ENCODE measurements around the gene MELTF. TPM values are rescaled to one million over a fixed set of nuclear protein-coding genes. Genes with fewer than 3 reads are reported as not detected.

The MELTF gene
- total and polyA plus RNA-seq, 8 donors, result 4.0 to 8.4 (median 5.6) TPM

DNA sequence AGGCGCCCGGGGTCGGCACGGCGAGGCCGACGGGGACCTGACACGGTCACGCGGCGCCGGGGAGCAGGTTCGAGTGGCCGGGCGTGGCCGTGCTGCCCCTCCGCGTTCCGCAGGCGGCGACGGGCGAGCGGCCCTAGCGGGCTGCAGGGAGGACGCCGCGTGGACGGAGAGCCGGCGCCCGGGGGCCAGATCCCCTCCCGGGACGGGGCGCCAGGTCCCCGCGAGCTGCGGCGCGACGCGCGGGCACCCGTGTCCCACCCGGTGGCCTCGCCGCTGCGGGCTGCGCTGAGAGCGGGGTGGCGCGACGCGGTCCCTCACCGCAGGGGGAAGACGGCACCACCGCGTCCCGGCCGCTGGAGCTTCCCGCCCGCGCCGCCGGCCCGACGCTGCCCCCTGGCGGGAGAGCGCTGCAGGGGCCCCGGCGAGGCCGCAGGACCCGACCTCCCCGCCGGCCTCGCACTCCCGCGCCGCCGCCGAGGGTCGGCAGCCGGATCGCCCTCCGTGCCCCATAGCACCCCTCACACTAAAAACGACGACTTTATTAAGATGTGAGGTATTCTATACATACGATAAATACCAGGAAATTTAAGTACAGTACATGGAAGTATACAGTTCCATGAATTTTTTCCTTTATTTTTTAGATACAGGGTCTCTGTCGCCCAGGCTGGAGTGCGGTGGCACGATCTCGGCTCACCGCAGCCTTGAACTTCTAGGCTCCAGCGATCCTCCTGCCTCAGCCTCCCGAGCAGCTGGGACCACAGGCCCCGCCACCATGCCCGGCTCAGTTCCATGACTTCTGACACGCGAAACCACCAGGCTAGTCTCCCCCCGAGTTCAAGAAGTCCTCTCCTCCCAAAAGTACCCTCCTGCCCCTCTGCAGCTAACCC, 59.7 kb downstream of the MELTF start:
- Histone ChIP-seq H3K9me3 (no peaks in the 10 kb centered on the region), H3K36me3 (no peaks in the 10 kb centered on the region), H3K4me1 (peaks cover 7 to 20% of the 10 kb centered on the region in 2 donors), H3K27ac (peak overlapping the region; percentile 82 to 86), H3K27me3 (no peaks in the 10 kb centered on the region), H3K4me3 (peak overlapping the region; percentile 88 to 90)
- intact Hi-C loops (cut with DNase I), result loop anchor here in 1 of 2 donors (5.0 kb wide), 1 partner anchor 133 kb away; no protein-coding TSS in a partner anchor
- TF ChIP-seq, protein P1, sequence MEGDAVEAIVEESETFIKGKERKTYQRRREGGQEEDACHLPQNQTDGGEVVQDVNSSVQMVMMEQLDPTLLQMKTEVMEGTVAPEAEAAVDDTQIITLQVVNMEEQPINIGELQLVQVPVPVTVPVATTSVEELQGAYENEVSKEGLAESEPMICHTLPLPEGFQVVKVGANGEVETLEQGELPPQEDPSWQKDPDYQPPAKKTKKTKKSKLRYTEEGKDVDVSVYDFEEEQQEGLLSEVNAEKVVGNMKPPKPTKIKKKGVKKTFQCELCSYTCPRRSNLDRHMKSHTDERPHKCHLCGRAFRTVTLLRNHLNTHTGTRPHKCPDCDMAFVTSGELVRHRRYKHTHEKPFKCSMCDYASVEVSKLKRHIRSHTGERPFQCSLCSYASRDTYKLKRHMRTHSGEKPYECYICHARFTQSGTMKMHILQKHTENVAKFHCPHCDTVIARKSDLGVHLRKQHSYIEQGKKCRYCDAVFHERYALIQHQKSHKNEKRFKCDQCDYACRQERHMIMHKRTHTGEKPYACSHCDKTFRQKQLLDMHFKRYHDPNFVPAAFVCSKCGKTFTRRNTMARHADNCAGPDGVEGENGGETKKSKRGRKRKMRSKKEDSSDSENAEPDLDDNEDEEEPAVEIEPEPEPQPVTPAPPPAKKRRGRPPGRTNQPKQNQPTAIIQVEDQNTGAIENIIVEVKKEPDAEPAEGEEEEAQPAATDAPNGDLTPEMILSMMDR (IDR thresholded peaks at IDR 0.05), result peak; percentile 81 to 91
- DNase-seq (peak; percentile 59 to 96 (median 62)), ATAC-seq (peak; percentile 93)

DNA sequence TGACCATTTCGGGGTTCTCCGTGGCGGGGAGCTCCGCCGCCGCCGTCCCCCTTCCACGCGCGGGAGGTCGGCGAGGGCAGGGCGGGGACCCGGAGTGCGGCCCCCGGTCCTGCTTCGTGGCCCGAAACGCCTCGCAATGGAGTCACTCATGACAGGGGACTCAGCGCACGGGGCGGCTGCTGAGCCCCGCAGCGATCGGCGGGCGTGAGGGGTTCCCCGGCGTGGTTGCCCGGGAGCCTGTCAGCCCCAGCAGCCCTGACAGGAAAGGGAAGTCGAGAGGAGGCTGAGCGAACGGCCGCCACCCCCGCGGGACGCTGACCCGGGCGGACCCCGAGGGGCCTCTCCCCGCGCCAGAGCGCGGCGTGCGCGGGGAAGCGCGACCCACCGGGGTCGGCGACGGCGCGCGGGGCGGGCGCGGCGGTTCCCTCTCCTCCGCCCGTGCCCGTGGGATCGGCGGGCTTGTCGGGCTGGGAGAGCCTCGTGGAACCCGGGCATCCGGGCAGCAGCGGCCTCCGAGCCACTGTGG, 60.4 kb downstream of the MELTF start:
- ATAC-seq, result peak; percentile 26
- Histone ChIP-seq H3K4me3 (peak overlapping the region; percentile 88 to 90), H3K36me3 (no peaks in the 10 kb centered on the region), H3K9me3 (no peaks in the 10 kb centered on the region), H3K4me1 (peaks cover 7 to 20% of the 10 kb centered on the region in 2 donors), H3K27ac (peak overlapping the region; percentile 82 to 86), H3K27me3 (no peaks in the 10 kb centered on the region)
- intact Hi-C loops (cut with DNase I), result loop anchor here in 1 of 2 donors (5.0 kb wide), 1 partner anchor 132 kb away; no protein-coding TSS in a partner anchor
- TF ChIP-seq, protein P1 (IDR thresholded peaks at IDR 0.05), result no peak
- DNase-seq, result peak in 3 of 4 donors; percentile 25 to 92 (median 49)

DNA sequence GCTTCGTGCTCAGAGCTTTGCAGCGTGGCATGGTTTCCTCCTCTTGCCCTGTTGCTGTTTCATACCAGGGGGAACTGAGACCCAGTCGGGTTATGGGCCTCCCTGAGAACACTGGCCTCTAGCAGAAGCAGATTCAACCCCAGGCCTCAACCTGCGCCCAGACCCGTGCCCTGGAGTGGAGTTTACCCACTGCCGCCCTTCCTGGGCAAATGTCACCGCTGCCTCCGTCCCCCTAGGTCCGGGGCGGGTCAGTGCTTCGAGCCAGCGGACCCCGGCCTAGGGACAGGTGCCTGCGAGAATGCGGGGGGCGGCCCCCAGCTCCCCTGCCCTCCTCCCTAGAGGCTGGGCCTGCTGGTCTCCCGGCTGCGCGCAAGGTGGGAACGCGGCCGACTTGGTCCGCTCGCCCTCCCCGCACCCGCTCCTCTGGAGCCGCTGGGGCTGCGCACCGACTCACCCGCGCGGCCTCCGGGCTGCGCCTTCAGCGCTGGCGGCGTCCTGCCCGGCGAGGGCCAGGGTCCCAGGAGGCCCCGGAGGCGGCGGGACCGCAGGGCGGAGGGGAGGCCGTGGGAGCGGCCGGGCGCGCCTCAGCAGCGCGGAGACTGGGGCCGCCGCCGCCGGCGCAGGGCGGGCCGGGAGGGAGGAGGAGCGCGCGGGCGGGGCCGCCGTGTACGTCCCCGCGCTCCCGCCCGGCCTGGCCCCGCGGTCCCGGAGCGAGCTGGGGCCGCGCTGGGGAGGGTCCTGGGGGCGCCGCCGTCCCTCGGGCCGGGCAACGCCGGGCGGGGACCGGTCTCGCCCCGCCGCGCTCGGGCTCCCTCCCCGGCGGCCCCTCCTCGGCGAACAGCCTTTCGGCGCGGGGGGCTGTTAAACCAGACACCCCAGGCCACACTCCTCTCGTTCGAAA, 61.1 kb downstream of the MELTF start, which contains the start of gene PIGZ:
TSS of gene PIGZ (minus strand) at position 601 of the 901 bp plus-strand sequence. CDS start 16,802 bp downstream, outside the sequence.
- Histone ChIP-seq H3K27ac (peak within 1 kb of the TSS; percentile 82 to 86), H3K4me1 (peaks cover 7 to 20% of the 10 kb centered on the region in 2 donors), H3K27me3 (no peaks in the 10 kb centered on the region), H3K4me3 (peak within 1 kb of the TSS; percentile 88 to 90), H3K36me3 (no peaks in the 10 kb centered on the region), H3K9me3 (no peaks in the 10 kb centered on the region)
- intact Hi-C loops (cut with DNase I), result loop anchor here in 1 of 2 donors (5.0 kb wide), 1 partner anchor 131 kb away; no protein-coding TSS in a partner anchor
- DNase-seq, result peak in 1 of 4 donors; percentile 90
- ATAC-seq, result peak; percentile 84
- TF ChIP-seq, protein P1 (IDR thresholded peaks at IDR 0.05), result no peak

DNA sequence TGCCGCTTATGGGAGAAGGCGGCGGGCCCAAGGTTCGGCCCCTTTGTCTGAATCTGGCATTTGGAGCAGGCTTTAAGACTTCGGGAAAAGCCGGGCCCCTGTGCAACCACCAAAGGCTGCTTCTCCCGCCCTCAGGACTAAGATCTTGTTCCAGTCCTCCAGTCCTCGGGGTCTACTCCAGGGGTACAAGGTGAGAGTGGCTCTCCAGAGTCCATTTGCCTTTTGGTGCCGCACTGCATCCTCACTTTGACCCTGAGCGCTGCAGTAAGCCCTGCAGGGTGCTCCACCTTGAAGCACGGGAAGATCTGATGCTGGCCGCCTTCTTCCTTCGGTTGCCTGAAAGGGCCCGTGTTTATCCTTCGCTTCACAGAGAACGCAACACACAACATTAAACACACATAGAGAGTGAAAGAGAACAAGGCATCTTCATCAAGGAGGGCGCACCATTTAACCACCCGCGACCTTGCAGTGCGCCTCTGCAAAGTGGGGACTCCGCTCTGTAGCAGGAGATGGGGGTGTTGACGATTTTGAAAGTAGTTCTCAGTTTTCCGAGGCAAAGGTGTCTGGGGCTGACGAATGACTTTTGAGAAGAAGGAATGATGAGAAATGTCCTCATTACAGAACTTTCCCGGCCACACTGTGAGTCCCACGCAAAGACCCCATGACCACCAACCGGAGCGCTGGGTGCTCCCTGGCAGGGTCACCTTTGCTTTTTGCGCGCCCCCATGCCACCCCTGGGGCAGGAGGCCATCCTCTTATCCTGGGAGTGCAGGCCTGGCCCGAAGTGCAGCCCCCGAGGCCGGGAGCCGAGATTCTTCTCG, 62.0 kb downstream of the MELTF start:
- TF ChIP-seq, protein P1 (IDR thresholded peaks at IDR 0.05), result no peak
- H3K27me3 ChIP-seq, result no peaks in the 10 kb centered on the region
- intact Hi-C loops (cut with DNase I), result loop anchor here in 1 of 2 donors (5.0 kb wide), 1 partner anchor 130 kb away; no protein-coding TSS in a partner anchor
- H3K4me1 ChIP-seq, result peaks cover 7 to 20% of the 10 kb centered on the region in 2 donors
- no peak for ATAC-seq
- peak overlapping the region; percentile 76 to 88 for H3K4me3 ChIP-seq
- H3K27ac ChIP-seq, result no peak overlapping the region
- no peaks in the 10 kb centered on the region for H3K36me3 ChIP-seq
- DNase-seq, result no peak
- H3K9me3 ChIP-seq, result no peaks in the 10 kb centered on the region
